ENCODE measurements around the gene CSRP3.

CSRP3 gene

DNA sequence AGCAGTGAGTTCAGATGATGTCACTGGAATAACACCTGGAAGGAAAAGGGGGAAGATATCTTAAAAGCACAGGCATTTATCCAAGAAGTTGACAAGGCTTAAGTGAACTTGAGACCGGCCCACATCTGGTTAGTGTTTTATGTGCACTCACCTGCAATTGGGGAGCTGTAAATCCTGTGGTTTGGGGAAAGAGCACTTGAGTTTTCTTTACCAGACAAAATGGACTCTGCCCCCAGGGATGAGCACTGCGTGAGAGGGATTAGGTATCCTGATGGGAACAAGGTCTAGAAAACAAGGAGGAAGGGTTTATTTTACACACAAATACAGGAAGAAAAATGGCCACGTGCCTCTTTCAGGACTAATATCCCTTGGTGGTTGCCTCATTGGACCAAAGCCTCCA, 23.8 kb upstream of the CSRP3 start:
- no peak overlapping the region for H3K9ac ChIP-seq (ENCODE audit: low read depth, low read length, poor library complexity)
- no peak overlapping the region for H3K4me2 ChIP-seq (ENCODE audit: insufficient read depth, low read length, poor library complexity, severe bottlenecking)
- H4K91ac ChIP-seq (ENCODE audit: low read depth, low read length, poor library complexity), result no peak overlapping the region
- H2BK5ac ChIP-seq (ENCODE audit: low read length), result no peak overlapping the region
- no peak overlapping the region for H2BK12ac ChIP-seq (ENCODE audit: low read length)
- no peaks in the 10 kb centered on the region for H3K27me3 ChIP-seq (ENCODE audit: control insufficient read depth in 3 of 3, insufficient read depth in 3 of 3, low read depth in 1 of 3, low read length in 3 of 3)
- peaks cover 4 to 57% of the 10 kb centered on the region in 2 donors for H3K36me3 ChIP-seq (replicated peaks in 1 of 2; ENCODE audit: control insufficient read depth in 2 of 2, insufficient read depth in 2 of 2, low read length in 2 of 2)
- no peak overlapping the region for H3K27ac ChIP-seq (replicated peaks; ENCODE audit: low read length)
- H3K4ac ChIP-seq (ENCODE audit: low read length), result no peak overlapping the region
- no peak overlapping the region for H2BK120ac ChIP-seq (ENCODE audit: low read depth, low read length)
- no peak overlapping the region for H3K14ac ChIP-seq (ENCODE audit: low read length)
- no CpG with 5 or more reads among the region's 3 CpGs for WGBS, 2 donors (ENCODE audit: extremely low coverage in 2 of 2, insufficient read length in 2 of 2, insufficient replicate concordance in 1 of 2)
- no peak overlapping the region for H2BK15ac ChIP-seq (ENCODE audit: low read length)
- H3K4me1 ChIP-seq (ENCODE audit: control insufficient read depth in 2 of 2, insufficient read depth in 1 of 2, low read depth in 1 of 2, low read length in 2 of 2), result no peaks in the 10 kb centered on the region
- no peak overlapping the region for H3K23ac ChIP-seq (ENCODE audit: low read depth, low read length, poor library complexity)
- no peak overlapping the region for H4K8ac ChIP-seq (ENCODE audit: low read depth, low read length)
- no peak for DNase-seq (ENCODE audit: low spot score)
- H3K18ac ChIP-seq (ENCODE audit: low read length), result no peak overlapping the region
- H3K79me1 ChIP-seq (ENCODE audit: low read depth, low read length), result no peaks in the 10 kb centered on the region
- no peak overlapping the region for H3K4me3 ChIP-seq (ENCODE audit: low read length in 2 of 2)
- no peak overlapping the region for H2AK5ac ChIP-seq (ENCODE audit: low read depth, low read length)
- H2AFZ ChIP-seq (ENCODE audit: low read length), result no peak overlapping the region
- peaks cover 0 to 4% of the 10 kb centered on the region in 2 donors for H3K9me3 ChIP-seq (replicated peaks in 1 of 2; ENCODE audit: control insufficient read depth in 2 of 2, insufficient read depth in 1 of 2, low read depth in 1 of 2, low read length in 2 of 2)

DNA sequence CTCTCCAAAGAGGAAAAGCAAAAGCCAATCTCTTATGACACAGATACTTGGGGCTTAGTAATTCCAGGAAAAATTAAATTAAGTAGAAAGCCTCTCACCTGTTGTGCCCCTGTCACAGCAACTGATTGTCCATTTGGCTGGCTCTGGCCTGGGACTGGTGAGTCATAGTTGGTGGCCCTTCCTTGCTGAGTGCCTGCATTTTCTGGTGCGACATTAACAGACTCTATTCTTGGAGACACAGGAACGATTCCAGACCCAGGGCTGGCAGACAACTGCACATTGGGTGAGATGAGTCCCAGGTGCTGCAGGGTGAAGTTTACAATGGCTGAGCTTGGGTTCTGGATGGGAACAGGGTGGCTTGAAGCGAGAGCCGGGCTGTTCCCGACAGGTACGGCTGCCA, 23.3 kb upstream of the CSRP3 start:
- no peak overlapping the region for H3K27ac ChIP-seq (replicated peaks; ENCODE audit: low read length)
- peaks cover 0 to 4% of the 10 kb centered on the region in 2 donors for H3K9me3 ChIP-seq (replicated peaks in 1 of 2; ENCODE audit: control insufficient read depth in 2 of 2, insufficient read depth in 1 of 2, low read depth in 1 of 2, low read length in 2 of 2)
- no peak overlapping the region for H2AK5ac ChIP-seq (ENCODE audit: low read depth, low read length)
- no peak overlapping the region for H2BK12ac ChIP-seq (ENCODE audit: low read length)
- H2BK120ac ChIP-seq (ENCODE audit: low read depth, low read length), result no peak overlapping the region
- H3K18ac ChIP-seq (ENCODE audit: low read length), result no peak overlapping the region
- H3K4me3 ChIP-seq (ENCODE audit: low read length in 2 of 2), result no peak overlapping the region
- no peak overlapping the region for H2AFZ ChIP-seq (ENCODE audit: low read length)
- H3K23ac ChIP-seq (ENCODE audit: low read depth, low read length, poor library complexity), result no peak overlapping the region
- WGBS, 2 donors (ENCODE audit: extremely low coverage in 2 of 2, insufficient read length in 2 of 2, insufficient replicate concordance in 1 of 2), result no CpG with 5 or more reads among the region's 6 CpGs
- H3K79me1 ChIP-seq (ENCODE audit: low read depth, low read length), result no peaks in the 10 kb centered on the region
- DNase-seq (ENCODE audit: low spot score), result no peak
- H3K4me2 ChIP-seq (ENCODE audit: insufficient read depth, low read length, poor library complexity, severe bottlenecking), result no peak overlapping the region
- H4K8ac ChIP-seq (ENCODE audit: low read depth, low read length), result no peak overlapping the region
- H3K36me3 ChIP-seq (replicated peaks in 1 of 2; ENCODE audit: control insufficient read depth in 2 of 2, insufficient read depth in 2 of 2, low read length in 2 of 2), result peaks cover 4 to 54% of the 10 kb centered on the region in 2 donors
- H2BK15ac ChIP-seq (ENCODE audit: low read length), result no peak overlapping the region
- H3K4ac ChIP-seq (ENCODE audit: low read length), result no peak overlapping the region
- H3K4me1 ChIP-seq (ENCODE audit: control insufficient read depth in 2 of 2, insufficient read depth in 1 of 2, low read depth in 1 of 2, low read length in 2 of 2), result no peaks in the 10 kb centered on the region
- H3K9ac ChIP-seq (ENCODE audit: low read depth, low read length, poor library complexity), result no peak overlapping the region
- H3K27me3 ChIP-seq (ENCODE audit: control insufficient read depth in 3 of 3, insufficient read depth in 3 of 3, low read depth in 1 of 3, low read length in 3 of 3), result peaks cover 0 to 3% (median 0%) of the 10 kb centered on the region in 3 experiments
- H3K14ac ChIP-seq (ENCODE audit: low read length), result no peak overlapping the region
- H4K91ac ChIP-seq (ENCODE audit: low read depth, low read length, poor library complexity), result no peak overlapping the region
- H2BK5ac ChIP-seq (ENCODE audit: low read length), result no peak overlapping the region

- H3K14ac ChIP-seq (ENCODE audit: low read length), result no peak overlapping the region
- no peak overlapping the region for H2AK5ac ChIP-seq (ENCODE audit: low read depth, low read length)
These were observed 19.3 kb upstream of the CSRP3 start for GRCh38 chr11:19220903-19221724.

DNA sequence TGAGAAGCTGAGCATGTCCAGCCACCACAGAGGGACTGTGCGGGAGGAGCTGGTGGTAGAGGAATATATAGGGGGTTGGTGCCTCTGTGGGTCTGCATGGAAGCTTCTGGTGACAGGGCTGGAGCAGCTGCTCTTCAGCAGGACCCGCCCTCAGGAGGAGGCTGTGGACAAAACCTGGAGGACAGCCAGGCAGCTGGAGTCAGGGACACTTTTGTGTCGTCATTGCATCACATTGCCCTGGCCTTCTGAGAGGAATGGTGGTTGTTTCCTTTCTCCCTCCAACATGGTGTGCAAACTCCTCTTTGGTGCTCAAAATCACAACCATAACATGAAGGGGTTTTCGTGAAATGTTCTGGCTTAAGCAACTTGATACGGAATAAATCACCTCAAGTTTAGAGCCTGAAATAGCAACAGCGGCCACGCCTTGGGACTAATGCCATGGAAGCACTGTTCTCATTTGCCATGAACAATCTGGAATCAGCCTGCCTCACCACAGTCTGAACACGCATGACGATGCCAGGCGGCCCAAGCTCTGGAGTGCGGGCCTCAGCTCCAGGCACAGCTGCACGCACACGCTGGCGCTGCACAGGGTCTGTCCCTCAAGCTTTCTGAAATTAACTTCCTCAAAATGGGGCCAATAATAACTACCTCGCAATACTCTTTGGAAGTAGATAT, 17.1 kb upstream of the CSRP3 start:
- Histone ChIP-seq H2AK5ac (ENCODE audit: low read depth, low read length) (no peak overlapping the region), H2BK120ac (ENCODE audit: low read depth, low read length) (no peak overlapping the region), H3K4ac (ENCODE audit: low read length) (no peak overlapping the region), H2BK5ac (ENCODE audit: low read length) (no peak overlapping the region), H3K4me3 (ENCODE audit: low read length in 2 of 2) (no peak overlapping the region), H2AFZ (ENCODE audit: low read length) (no peak overlapping the region), H2BK12ac (ENCODE audit: low read length) (no peak overlapping the region), H4K8ac (ENCODE audit: low read depth, low read length) (no peak overlapping the region), H2BK15ac (ENCODE audit: low read length) (no peak overlapping the region), H3K14ac (ENCODE audit: low read length) (no peak overlapping the region), H3K4me2 (ENCODE audit: insufficient read depth, low read length, poor library complexity, severe bottlenecking) (no peak overlapping the region), H3K36me3 (replicated peaks in 1 of 2; ENCODE audit: control insufficient read depth in 2 of 2, insufficient read depth in 2 of 2, low read length in 2 of 2) (peaks cover 0 to 9% of the 10 kb centered on the region in 2 donors), H3K79me1 (ENCODE audit: low read depth, low read length) (no peaks in the 10 kb centered on the region), H3K27me3 (ENCODE audit: control insufficient read depth in 3 of 3, insufficient read depth in 3 of 3, low read depth in 1 of 3, low read length in 3 of 3) (peaks cover 0 to 50% (median 0%) of the 10 kb centered on the region in 3 experiments), H3K23ac (ENCODE audit: low read depth, low read length, poor library complexity) (no peak overlapping the region), H3K9ac (ENCODE audit: low read depth, low read length, poor library complexity) (no peak overlapping the region), H3K18ac (ENCODE audit: low read length) (peak overlapping the region; percentile 87), H3K4me1 (ENCODE audit: control insufficient read depth in 2 of 2, insufficient read depth in 1 of 2, low read depth in 1 of 2, low read length in 2 of 2) (no peaks in the 10 kb centered on the region), H4K91ac (ENCODE audit: low read depth, low read length, poor library complexity) (no peak overlapping the region), H3K9me3 (replicated peaks in 1 of 2; ENCODE audit: control insufficient read depth in 2 of 2, insufficient read depth in 1 of 2, low read depth in 1 of 2, low read length in 2 of 2) (peaks cover 0 to 4% of the 10 kb centered on the region in 2 donors), H3K27ac (replicated peaks; ENCODE audit: low read length) (no peak overlapping the region)
- WGBS, 2 donors (ENCODE audit: extremely low coverage in 2 of 2, insufficient read length in 2 of 2, insufficient replicate concordance in 1 of 2), result no CpG with 5 or more reads among the region's 15 CpGs
- no peak for DNase-seq (ENCODE audit: low spot score)

More at GRCh38 chr11:19220903-19221724, 19.3 kb upstream of the CSRP3 start:
- Histone ChIP-seq H3K36me3 (replicated peaks in 1 of 2; ENCODE audit: control insufficient read depth in 2 of 2, insufficient read depth in 2 of 2, low read length in 2 of 2) (peaks cover 4 to 30% of the 10 kb centered on the region in 2 donors), H3K27me3 (ENCODE audit: control insufficient read depth in 3 of 3, insufficient read depth in 3 of 3, low read depth in 1 of 3, low read length in 3 of 3) (peaks cover 0 to 30% (median 0%) of the 10 kb centered on the region in 3 experiments), H3K18ac (ENCODE audit: low read length) (no peak overlapping the region), H3K4ac (ENCODE audit: low read length) (no peak overlapping the region), H4K91ac (ENCODE audit: low read depth, low read length, poor library complexity) (no peak overlapping the region), H3K9ac (ENCODE audit: low read depth, low read length, poor library complexity) (no peak overlapping the region), H3K79me1 (ENCODE audit: low read depth, low read length) (no peaks in the 10 kb centered on the region), H2BK120ac (ENCODE audit: low read depth, low read length) (no peak overlapping the region), H3K4me1 (ENCODE audit: control insufficient read depth in 2 of 2, insufficient read depth in 1 of 2, low read depth in 1 of 2, low read length in 2 of 2) (no peaks in the 10 kb centered on the region), H3K9me3 (replicated peaks in 1 of 2; ENCODE audit: control insufficient read depth in 2 of 2, insufficient read depth in 1 of 2, low read depth in 1 of 2, low read length in 2 of 2) (peaks cover 0 to 4% of the 10 kb centered on the region in 2 donors), H2BK15ac (ENCODE audit: low read length) (no peak overlapping the region), H2BK5ac (ENCODE audit: low read length) (no peak overlapping the region), H2BK12ac (ENCODE audit: low read length) (no peak overlapping the region), H3K23ac (ENCODE audit: low read depth, low read length, poor library complexity) (no peak overlapping the region), H3K27ac (replicated peaks; ENCODE audit: low read length) (no peak overlapping the region), H3K4me2 (ENCODE audit: insufficient read depth, low read length, poor library complexity, severe bottlenecking) (no peak overlapping the region), H3K4me3 (ENCODE audit: low read length in 2 of 2) (no peak overlapping the region), H4K8ac (ENCODE audit: low read depth, low read length) (no peak overlapping the region), H2AFZ (ENCODE audit: low read length) (no peak overlapping the region)
- no CpG with 5 or more reads among the region's 3 CpGs for WGBS, 2 donors (ENCODE audit: extremely low coverage in 2 of 2, insufficient read length in 2 of 2, insufficient replicate concordance in 1 of 2)
- no peak for DNase-seq (ENCODE audit: low spot score)

Data from neuronal stem cell (in vitro differentiated cells).